Activated CD4-positive, alpha-beta memory T cell treated with anti-CD3 and anti-CD28 coated beads, Interleukin-2, amount 10 ng/mL, durations not matched to agents 7 days and 5 days (primary cell): ENCODE results near the gene PIK3C2B. TPM values are rescaled to one million over a fixed set of nuclear protein-coding genes. Genes with fewer than 3 reads are reported as not detected.
A peak's percentile ranks its signal among the peaks of the same experiment; 100 is the strongest.

ENCODE experiments used
- CTCF ChIA-PET: fragments of 350-600 bp; sonication (Branson Sonifier 250); formaldehyde crosslinking; loops from one replicate; lab custom pipeline; 2021; ENCODE audit warnings: antibody characterized with exemption, inconsistent platforms; lab: Charles Lee
- POLR2A ChIA-PET: fragments of 350-600 bp; sonication (Branson Sonifier 250); formaldehyde crosslinking; loops from one replicate; lab custom pipeline; 2021; ENCODE audit warnings: antibody characterized with exemption; lab: Charles Lee
- DNase-seq: peaks from one replicate; pipeline ENCODE4 v3.0.0-alpha.2; 2020
- H3K27ac Mint-ChIP-seq: one replicate; pipeline ENCODE4 v1.8.0; 2021; ENCODE audit warnings: mild to moderate bottlenecking, mixed read lengths
- H3K27me3 Mint-ChIP-seq: one replicate; pipeline ENCODE4 v1.8.0; 2021; ENCODE audit warnings: mixed read lengths
- H3K36me3 Mint-ChIP-seq: one replicate; pipeline ENCODE4 v1.8.0; 2021; ENCODE audit warnings: low read depth, mixed read lengths
- H3K4me1 Mint-ChIP-seq: one replicate; pipeline ENCODE4 v1.8.0; 2021; ENCODE audit warnings: mixed read lengths
- H3K4me3 Mint-ChIP-seq: one replicate; pipeline ENCODE4 v1.8.0; 2021; ENCODE audit warnings: mild to moderate bottlenecking, mixed read lengths
- H3K9me3 Mint-ChIP-seq: one replicate; pipeline ENCODE4 v1.8.0; 2021; ENCODE audit warnings: mixed read lengths
- total RNA-seq, 2 experiments: library from RNA; stranded (reverse); gene quantifications; one replicate each; pipeline ENCODE4 v1.2.3, GENCODE V29; 2021

PIK3C2B gene
- total RNA-seq, 2 experiments from 2014 or later: 31.0 to 32.0 TPM

DNA sequence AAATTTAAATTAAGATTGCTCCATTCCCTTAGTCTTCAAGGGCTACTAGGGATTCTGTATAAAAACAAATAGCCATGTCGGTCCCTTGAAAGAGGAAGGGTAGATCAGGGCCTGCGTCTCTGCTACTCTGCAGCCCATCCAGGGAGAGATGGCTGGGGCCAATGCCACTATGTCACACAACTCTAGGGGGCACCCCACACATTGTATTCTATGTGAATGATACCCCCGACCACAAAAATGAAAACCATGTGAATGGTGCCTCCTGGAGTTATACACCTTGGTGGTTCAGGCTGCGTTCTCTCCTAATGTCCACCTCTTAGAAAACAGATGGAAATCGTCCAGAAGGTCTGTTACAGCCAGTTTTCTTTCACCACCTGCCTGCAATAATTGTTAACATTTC lies 18.0 kb downstream of the PIK3C2B start:
- CTCF ChIA-PET: interaction anchor here (2.2 kb wide), 1 partner anchor 17 kb away, joined by 7 read pairs; no protein-coding TSS in a partner anchor
- no peak for DNase-seq
- H3K4me1 Mint-ChIP-seq: peaks cover 20% of the 10 kb centered on the region
- no peaks in the 10 kb centered on the region for H3K27me3 Mint-ChIP-seq
- H3K27ac Mint-ChIP-seq: no peak overlapping the region
- H3K4me3 Mint-ChIP-seq: no peak overlapping the region
- no peaks in the 10 kb centered on the region for H3K9me3 Mint-ChIP-seq
- no peaks in the 10 kb centered on the region for H3K36me3 Mint-ChIP-seq
- POLR2A ChIA-PET: no interaction called here

DNA sequence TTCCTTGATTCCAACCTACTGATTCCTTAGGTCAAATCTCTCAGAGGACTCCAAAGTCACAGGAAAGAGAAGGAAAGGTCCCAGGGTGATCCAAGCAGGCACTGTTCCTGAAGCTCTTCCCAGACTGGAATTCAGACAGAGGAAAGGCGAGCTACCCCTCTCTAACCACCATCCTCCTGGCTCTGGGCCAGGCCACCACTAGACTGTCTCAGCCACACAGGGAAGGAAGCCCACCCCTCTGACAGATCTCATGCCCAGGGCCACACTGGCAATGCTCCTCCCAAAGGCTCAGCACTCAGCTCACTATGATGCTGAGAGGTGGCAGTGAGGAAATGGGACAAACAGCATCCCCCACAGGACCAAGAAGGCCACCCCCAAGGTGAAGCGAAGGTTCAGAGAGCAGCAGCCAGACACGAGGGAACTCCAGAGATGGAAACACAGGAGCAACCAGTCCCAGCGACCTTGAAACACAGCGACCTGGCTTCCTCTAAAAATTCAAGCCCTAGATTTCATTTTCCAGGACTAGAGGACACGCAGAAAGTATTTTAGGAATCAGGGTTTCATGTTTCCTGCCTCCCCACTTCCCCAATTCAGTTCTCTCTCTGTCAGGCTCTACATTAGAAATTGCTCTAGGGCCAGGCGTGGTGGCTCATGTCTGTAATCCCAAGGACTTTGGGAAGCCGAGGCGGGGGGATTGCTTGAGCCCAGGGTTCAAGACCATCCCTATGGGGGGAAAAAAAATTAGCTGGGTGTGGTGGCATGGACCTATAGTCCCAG lies 18.8 kb downstream of the PIK3C2B start:
- Mint-ChIP-seq H3K9me3 (no peaks in the 10 kb centered on the region), H3K27me3 (no peaks in the 10 kb centered on the region), H3K4me1 (peaks cover 20% of the 10 kb centered on the region), H3K4me3 (no peak overlapping the region), H3K27ac (no peak overlapping the region), H3K36me3 (no peaks in the 10 kb centered on the region)
- CTCF ChIA-PET: interaction anchor here (1.4 kb wide), 1 partner anchor 18 kb away, joined by 5 read pairs; the partner anchor contains the start of gene PIK3C2B
- POLR2A ChIA-PET: no interaction called here
- no peak for DNase-seq

DNA sequence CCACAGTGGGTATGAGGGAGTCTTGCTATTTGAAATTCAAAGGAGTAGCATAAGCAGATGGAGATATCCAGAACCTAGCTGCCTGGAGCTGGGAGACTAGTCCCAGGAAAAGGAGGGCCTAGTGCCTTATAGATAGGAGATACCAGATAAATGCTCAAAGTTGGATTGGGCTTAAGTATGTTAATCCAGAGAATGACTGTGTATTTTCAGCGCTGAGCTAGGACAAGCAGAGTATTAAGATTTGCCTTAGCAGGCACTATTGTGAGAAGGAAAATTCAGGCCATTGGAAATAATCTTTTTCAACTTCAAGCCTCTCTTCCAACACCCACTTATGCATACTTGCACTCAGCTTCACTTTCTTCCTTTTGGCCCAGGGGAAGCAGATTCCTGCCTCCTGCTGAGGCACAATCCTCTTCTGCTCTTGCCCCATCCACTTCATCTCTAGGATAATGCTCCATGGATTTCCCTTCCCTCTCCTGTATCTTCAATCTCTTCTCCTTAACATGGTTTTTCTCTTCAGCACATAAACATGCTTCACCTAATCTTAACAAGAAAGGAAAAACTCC lies 21.1 kb downstream of the PIK3C2B start:
- POLR2A ChIA-PET: interaction anchor here (1.1 kb wide), 1 partner anchor 21 kb away, joined by 3 read pairs; the partner anchor contains the start of gene PIK3C2B
- H3K27me3 Mint-ChIP-seq: no peaks in the 10 kb centered on the region
- H3K4me3 Mint-ChIP-seq: no peak overlapping the region
- CTCF ChIA-PET: interaction anchor here (1.2 to 1.8 kb wide), 3 partner anchors 21 to 30 kb away, joined by 3 to 6 read pairs (median 4); no protein-coding TSS in a partner anchor
- no peak overlapping the region for H3K27ac Mint-ChIP-seq
- H3K9me3 Mint-ChIP-seq: no peaks in the 10 kb centered on the region
- DNase-seq: no peak
- H3K36me3 Mint-ChIP-seq: peaks cover 15% of the 10 kb centered on the region
- H3K4me1 Mint-ChIP-seq: peaks cover 8% of the 10 kb centered on the region

DNA sequence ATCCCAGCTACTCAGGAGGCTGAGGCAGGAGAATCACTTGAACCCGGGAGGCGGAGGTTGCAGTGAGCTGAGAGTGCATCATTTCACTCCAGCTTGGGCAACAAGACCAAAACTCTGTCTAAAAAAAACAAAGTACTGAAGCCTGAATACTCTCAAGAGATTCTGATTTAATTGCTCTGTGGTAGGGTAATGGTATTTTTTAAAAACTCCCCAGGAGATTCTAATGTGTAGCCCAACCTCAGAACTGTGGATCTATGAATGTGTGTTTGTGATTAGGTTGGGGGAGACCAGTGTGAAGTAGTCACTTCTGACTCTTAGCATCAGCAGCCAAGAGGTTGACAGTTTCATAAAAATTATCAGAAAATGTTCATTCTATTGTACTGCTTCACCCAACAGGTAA lies 21.9 kb downstream of the PIK3C2B start:
- H3K36me3 Mint-ChIP-seq: peaks cover 21% of the 10 kb centered on the region
- H3K4me3 Mint-ChIP-seq: no peak overlapping the region
- H3K27me3 Mint-ChIP-seq: no peaks in the 10 kb centered on the region
- DNase-seq: no peak
- ChIA-PET POLR2A (no interaction called here), CTCF (interaction anchor here (1.2 to 1.8 kb wide), 2 partner anchors 21 to 27 kb away, joined by 3 to 6 read pairs; no protein-coding TSS in a partner anchor)
- no peaks in the 10 kb centered on the region for H3K9me3 Mint-ChIP-seq
- H3K27ac Mint-ChIP-seq: no peak overlapping the region
- H3K4me1 Mint-ChIP-seq: peaks cover 4% of the 10 kb centered on the region

- peaks cover 21% of the 10 kb centered on the region for H3K36me3 Mint-ChIP-seq
- ChIA-PET POLR2A (no interaction called here), CTCF (no interaction called here)
- no peaks in the 10 kb centered on the region for H3K27me3 Mint-ChIP-seq
- H3K9me3 Mint-ChIP-seq: no peaks in the 10 kb centered on the region
- no peak overlapping the region for H3K27ac Mint-ChIP-seq
- DNase-seq: no peak
- no peaks in the 10 kb centered on the region for H3K4me1 Mint-ChIP-seq
- H3K4me3 Mint-ChIP-seq: no peak overlapping the region
Measured at GRCh38 chr1:204471687-204472086, 22.9 kb downstream of the PIK3C2B start.

DNA sequence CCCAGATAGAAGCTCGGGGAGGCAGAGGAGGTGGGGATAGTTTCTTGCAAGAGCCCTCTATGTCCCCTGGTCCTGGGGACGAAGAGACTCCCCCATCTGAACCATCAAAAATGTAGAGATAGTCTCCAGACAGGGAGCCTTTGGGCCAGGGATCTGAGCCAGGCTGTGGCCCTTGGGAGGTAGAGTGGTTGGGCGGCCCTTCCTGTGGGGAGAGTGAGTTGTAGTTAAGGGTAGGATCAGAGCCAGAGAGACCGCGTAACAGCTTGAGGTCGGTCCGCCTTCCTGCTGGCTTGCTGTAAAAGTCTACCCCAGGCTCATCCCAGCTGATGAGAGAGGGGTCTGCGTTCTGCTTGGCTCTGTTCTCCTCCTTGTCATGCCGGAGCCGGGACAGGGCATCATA lies 25.3 kb downstream of the PIK3C2B start:
- DNase-seq: no peak
- Mint-ChIP-seq H3K27me3 (no peaks in the 10 kb centered on the region), H3K27ac (no peak overlapping the region), H3K4me3 (no peak overlapping the region), H3K36me3 (peaks cover 30% of the 10 kb centered on the region), H3K4me1 (peaks cover 16% of the 10 kb centered on the region), H3K9me3 (no peaks in the 10 kb centered on the region)
- POLR2A ChIA-PET: no interaction called here
- CTCF ChIA-PET: interaction anchor here (1.4 kb wide), 2 partner anchors 9 to 32 kb away, joined by 3 to 5 read pairs; no protein-coding TSS in a partner anchor

DNA sequence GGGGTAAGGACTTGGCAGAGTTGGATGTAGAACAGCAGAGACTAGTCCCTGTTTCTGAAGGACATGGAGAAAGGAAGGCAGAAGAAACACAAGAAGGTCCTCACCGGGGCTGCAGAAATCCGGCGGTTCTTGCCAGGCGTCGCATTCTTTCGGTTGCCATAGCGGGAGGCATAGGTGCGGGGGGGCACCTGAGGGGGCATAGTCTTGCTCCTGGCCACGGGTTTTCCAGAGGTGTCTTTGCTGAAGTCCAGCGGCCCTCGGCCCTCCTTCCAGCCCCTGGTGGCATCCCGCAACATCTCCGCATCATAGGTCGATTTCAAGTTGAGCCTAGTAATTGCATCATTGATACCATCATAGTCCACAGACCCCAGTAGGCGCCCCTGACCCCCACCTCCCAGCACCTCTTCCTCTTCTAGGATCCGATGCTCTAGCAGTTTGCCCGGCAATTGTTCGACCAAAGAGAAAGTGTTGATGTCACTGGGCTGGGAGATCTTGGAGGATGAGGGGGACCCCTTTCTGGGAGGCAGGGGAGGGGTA lies 25.8 kb downstream of the PIK3C2B start:
- CTCF ChIA-PET: interaction anchor here (1.4 kb wide), 2 partner anchors 10 to 32 kb away, joined by 3 to 5 read pairs; no protein-coding TSS in a partner anchor
- no peak for DNase-seq

GRCh38 chr1:204468206-204468605 lies 26.4 kb downstream of the PIK3C2B start:
- ChIA-PET POLR2A (no interaction called here), CTCF (interaction anchor here (1.2 kb wide), 1 partner anchor 37 kb away, joined by 4 read pairs; no protein-coding TSS in a partner anchor)
- no peaks in the 10 kb centered on the region for H3K27me3 Mint-ChIP-seq
- no peak overlapping the region for H3K27ac Mint-ChIP-seq
- peaks cover 27% of the 10 kb centered on the region for H3K4me1 Mint-ChIP-seq
- peaks cover 41% of the 10 kb centered on the region for H3K36me3 Mint-ChIP-seq
- H3K9me3 Mint-ChIP-seq: no peaks in the 10 kb centered on the region
- DNase-seq: no peak
- no peak overlapping the region for H3K4me3 Mint-ChIP-seq

More for the DNA sequence above, 25.8 kb downstream of the PIK3C2B start:
- H3K27ac Mint-ChIP-seq: no peak overlapping the region
- peaks cover 20% of the 10 kb centered on the region for H3K4me1 Mint-ChIP-seq
- H3K27me3 Mint-ChIP-seq: no peaks in the 10 kb centered on the region
- peaks cover 34% of the 10 kb centered on the region for H3K36me3 Mint-ChIP-seq
- POLR2A ChIA-PET: no interaction called here
- H3K9me3 Mint-ChIP-seq: no peaks in the 10 kb centered on the region
- H3K4me3 Mint-ChIP-seq: no peak overlapping the region

DNA sequence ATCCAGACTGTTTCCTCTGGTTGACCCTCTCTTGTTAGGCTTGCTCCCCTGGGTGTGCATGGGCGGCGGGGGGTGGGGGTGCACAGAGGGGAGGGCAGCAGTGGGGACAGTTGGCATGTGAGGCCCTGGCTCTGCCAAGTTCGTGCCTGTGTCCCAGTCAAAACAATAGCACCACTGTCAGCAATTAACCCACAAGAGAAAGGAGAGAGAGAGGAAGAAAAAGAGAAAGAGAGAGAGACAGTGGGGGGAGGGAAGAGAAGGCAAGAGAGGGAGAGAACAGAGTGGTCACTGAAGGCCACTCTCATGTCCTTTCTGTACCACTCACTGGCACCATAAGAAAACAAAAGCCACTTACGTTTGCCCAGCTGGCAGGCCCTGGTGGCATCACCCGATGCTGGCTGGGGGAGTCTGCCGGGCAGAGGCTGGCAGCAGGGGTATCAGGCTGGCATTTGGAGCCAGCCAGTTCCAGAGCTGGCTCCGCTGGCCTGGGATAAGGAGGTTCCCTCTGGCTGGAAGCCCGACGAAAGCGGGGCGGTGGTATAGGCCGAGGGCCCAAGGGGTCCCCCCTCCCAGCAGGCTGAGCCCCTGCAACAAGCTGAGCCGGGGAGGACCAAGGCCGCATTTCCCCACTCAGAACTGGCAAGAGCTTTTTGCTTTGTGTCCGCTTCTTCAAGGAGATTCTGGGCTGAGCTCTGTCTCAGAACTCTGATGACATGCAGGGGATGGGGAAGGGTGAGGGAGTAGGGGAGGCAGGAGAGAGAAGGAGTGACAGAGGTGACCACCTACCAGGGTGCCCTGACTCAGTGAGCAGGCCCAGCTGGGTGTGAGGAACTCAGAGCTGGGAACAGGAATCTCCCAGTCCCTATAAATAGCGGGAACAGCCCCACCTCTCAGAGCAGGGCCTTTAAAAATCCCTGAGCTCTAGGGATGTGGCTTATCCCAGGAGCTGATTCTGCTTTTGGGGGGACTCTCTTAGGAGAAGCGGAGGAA lies 27.9 kb downstream of the PIK3C2B start:
- CTCF ChIA-PET: interaction anchor here (0.8 to 2.6 kb wide), 8 partner anchors 13 to 68 kb away, joined by 3 to 7 read pairs (median 4); no protein-coding TSS in a partner anchor
- no peaks in the 10 kb centered on the region for H3K9me3 Mint-ChIP-seq
- peaks cover 52% of the 10 kb centered on the region for H3K36me3 Mint-ChIP-seq
- DNase-seq: no peak
- POLR2A ChIA-PET: interaction anchor here (0.9 to 1.2 kb wide), 3 partner anchors 12 to 26 kb away, joined by 3 to 4 read pairs (median 3); no protein-coding TSS in a partner anchor
- no peak overlapping the region for H3K27ac Mint-ChIP-seq
- H3K27me3 Mint-ChIP-seq: no peaks in the 10 kb centered on the region
- H3K4me1 Mint-ChIP-seq: peaks cover 41% of the 10 kb centered on the region
- no peak overlapping the region for H3K4me3 Mint-ChIP-seq

GRCh38 chr1:204465546-204466415 lies 28.8 kb downstream of the PIK3C2B start:
- Mint-ChIP-seq H3K4me1 (peaks cover 50% of the 10 kb centered on the region), H3K4me3 (no peak overlapping the region)
- POLR2A ChIA-PET: interaction anchor here (0.9 to 2.7 kb wide), 3 partner anchors 12 to 27 kb away, joined by 3 to 11 read pairs (median 4); partner anchors contain the start of gene PIK3C2B

DNA sequence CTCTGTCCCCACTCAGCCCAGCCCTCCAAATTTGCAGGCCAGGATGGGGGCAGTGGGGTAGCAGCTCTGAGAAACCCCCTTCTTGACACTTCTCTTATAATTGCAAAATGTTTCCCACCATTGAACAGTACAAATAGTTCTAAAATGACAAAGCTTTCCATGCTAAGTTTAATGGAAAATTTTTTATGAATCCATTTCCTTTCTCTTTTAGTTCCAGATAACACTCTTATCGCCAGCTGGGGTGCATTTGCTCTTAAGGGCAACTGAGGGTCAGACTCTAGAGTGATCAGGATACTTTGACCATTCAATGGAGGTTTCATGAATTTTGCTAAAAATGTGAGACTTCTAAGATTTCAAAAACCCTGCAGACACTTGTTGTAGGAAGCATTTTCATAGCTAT lies 29.9 kb downstream of the PIK3C2B start:
- POLR2A ChIA-PET: interaction anchor here (2.7 kb wide), 1 partner anchor 28 kb away, joined by 11 read pairs; the partner anchor contains the start of gene PIK3C2B
- no peak overlapping the region for H3K27ac Mint-ChIP-seq
- no peaks in the 10 kb centered on the region for H3K9me3 Mint-ChIP-seq
- H3K4me3 Mint-ChIP-seq: no peak overlapping the region
- H3K27me3 Mint-ChIP-seq: no peaks in the 10 kb centered on the region
- DNase-seq: no peak
- CTCF ChIA-PET: interaction anchor here (2.5 to 2.6 kb wide), 2 partner anchors 38 to 66 kb away, joined by 5 to 6 read pairs; no protein-coding TSS in a partner anchor
- H3K4me1 Mint-ChIP-seq: peaks cover 58% of the 10 kb centered on the region
- peaks cover 63% of the 10 kb centered on the region for H3K36me3 Mint-ChIP-seq

More at GRCh38 chr1:204465546-204466415, 28.8 kb downstream of the PIK3C2B start:
- H3K36me3 Mint-ChIP-seq: peaks cover 58% of the 10 kb centered on the region
- H3K27ac Mint-ChIP-seq: peak overlapping the region; percentile 16
- H3K27me3 Mint-ChIP-seq: no peaks in the 10 kb centered on the region
- no peaks in the 10 kb centered on the region for H3K9me3 Mint-ChIP-seq
- CTCF ChIA-PET: interaction anchor here (0.8 to 2.6 kb wide), 4 partner anchors 12 to 67 kb away, joined by 3 to 6 read pairs (median 4); no protein-coding TSS in a partner anchor
- DNase-seq: no peak
